ENCODE data around the gene LDB2.

- TF ChIP-seq CTCF (IDR thresholded peaks at IDR 0.05; ENCODE audit: low read length) (no peak), EZH2 (IDR thresholded peaks at IDR 0.05; ENCODE audit: borderline replicate concordance, low read length) (no peak)
Measured at GRCh38 chr4:16728111-16728510, 170.3 kb downstream of the LDB2 start.

Measured in OCI-LY1 (cell line).